HCT116 (cell line): ENCODE measurements around the gene TACC2. TPM values are rescaled to one million over a fixed set of nuclear protein-coding genes. Genes with fewer than 3 reads are reported as not detected.
A peak's percentile ranks its signal among the peaks of the same experiment; 100 is the strongest.

Experiments
- CBX3 ChIP-seq: IDR thresholded peaks from 2 replicates; pipeline ENCODE4 v1.6.1; 2012; ENCODE audit warnings: low read depth
- CEBPB ChIP-seq: IDR thresholded peaks from 2 replicates; pipeline ENCODE4 v1.6.1; 2012; ENCODE audit warnings: low read depth
- EGR1 ChIP-seq: IDR thresholded peaks from 2 replicates; pipeline ENCODE4 v1.6.1; 2012; ENCODE audit warnings: low read depth
- ELF1 ChIP-seq: IDR thresholded peaks from 2 replicates; pipeline ENCODE4 v1.6.1; 2012; ENCODE audit warnings: low read depth, borderline replicate concordance
- POLR2A ChIP-seq: IDR thresholded peaks from 2 replicates; pipeline ENCODE4 v1.7.0; 2011; ENCODE audit warnings: borderline replicate concordance; ENCODE audit not compliant: insufficient read depth, insufficient read length; ENCODE audit errors: extremely low read depth
- SIN3A ChIP-seq: IDR thresholded peaks from 2 replicates; pipeline ENCODE4 v1.6.1; 2012; ENCODE audit warnings: low read depth
- SP1 ChIP-seq: IDR thresholded peaks from 2 replicates; pipeline ENCODE4 v1.6.1; 2012; ENCODE audit warnings: low read depth
- TCF7L2 ChIP-seq: IDR thresholded peaks from 2 replicates; pipeline ENCODE4 v1.7.0; 2011; ENCODE audit warnings: borderline replicate concordance, inconsistent platforms; ENCODE audit not compliant: insufficient read depth, insufficient read length; ENCODE audit errors: extremely low read depth
- ZFX ChIP-seq: fragments of 450-650 bp; IDR thresholded peaks from 2 replicates; pipeline ENCODE4 v1.6.1; 2017
- total RNA-seq: library from RNA; stranded (reverse); gene quantifications from one replicate; pipeline ENCODE4 v1.2.1, GENCODE V29; 2021; ENCODE audit not compliant: unreplicated experiment
- TF ChIP-seq, protein P1 (sequence below), 3 experiments: fragments of 200-600 bp in 1 of 3; sonication (generic) in 1 of 3; IDR thresholded peaks in 2 of 3; conservative IDR thresholded peaks in 1 of 3; 2 replicates each; pipeline ENCODE4 v1.5.1; 2012 to 2017; ENCODE audit warnings: low read depth in 2 of 3, low read length in 2 of 3, antibody characterized with exemption in 1 of 3, borderline replicate concordance in 1 of 3, control low read depth in 1 of 3, mild to moderate bottlenecking in 1 of 3, mixed read lengths in 1 of 3, mixed run types in 1 of 3, moderate library complexity in 1 of 3; ENCODE audit not compliant: insufficient read depth in 1 of 3
- TF ChIP-seq, protein P2 (sequence below): IDR thresholded peaks from 2 replicates; pipeline ENCODE4 v1.6.1; 2011; ENCODE audit warnings: mild to moderate bottlenecking, low read length, moderate library complexity; ENCODE audit not compliant: insufficient replicate concordance; ENCODE audit errors: extremely low read depth
- TF ChIP-seq, protein P3 (sequence below): IDR thresholded peaks from 2 replicates; pipeline ENCODE4 v1.6.1; 2012

TACC2 gene
- total RNA-seq, 1 experiment from 2014 or later: 38.6 TPM

DNA sequence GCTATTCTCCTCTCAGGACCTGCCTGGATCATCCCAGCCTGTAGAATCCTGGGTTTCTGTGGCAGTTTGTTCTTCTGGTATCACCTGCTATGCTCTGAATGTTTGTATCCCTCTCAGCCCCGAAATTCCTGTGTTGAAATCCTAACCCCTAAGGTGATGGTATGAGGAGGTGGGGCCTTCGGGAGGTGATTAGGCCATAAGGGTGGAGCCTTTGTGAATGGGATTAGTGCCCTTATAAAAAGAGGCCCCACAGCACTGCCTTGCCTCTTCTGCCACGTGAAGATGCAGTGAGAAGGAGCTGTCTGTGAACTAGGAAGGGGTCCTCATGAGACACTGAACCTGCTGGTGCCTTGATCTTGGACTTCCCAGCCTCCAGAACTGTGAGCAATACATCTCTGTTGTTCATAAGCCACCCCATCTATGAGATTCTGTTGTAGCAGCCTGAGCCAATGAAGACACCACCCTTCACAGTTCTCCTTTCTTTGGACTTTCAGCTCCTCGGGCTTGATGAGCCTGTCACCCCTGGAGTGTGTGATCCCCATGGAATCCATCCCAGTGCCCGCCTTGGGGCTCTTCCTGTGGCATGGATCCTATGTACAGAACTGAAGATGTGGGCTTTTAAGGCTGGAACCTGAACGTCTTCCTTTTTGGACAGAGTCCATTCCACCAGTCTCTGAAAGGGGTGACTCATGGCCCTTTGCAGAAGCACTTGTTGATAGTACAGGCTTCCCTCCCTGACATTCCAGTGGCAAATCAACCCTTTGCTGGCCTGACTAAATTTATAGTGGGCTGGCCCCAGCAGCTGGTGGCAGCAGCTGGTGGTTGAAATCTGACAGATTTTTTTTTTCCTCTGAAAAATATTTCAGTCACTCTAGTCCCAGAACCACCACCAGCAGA, 138.0 kb downstream of the TACC2 start (continued):
- TF ChIP-seq, protein P1, sequence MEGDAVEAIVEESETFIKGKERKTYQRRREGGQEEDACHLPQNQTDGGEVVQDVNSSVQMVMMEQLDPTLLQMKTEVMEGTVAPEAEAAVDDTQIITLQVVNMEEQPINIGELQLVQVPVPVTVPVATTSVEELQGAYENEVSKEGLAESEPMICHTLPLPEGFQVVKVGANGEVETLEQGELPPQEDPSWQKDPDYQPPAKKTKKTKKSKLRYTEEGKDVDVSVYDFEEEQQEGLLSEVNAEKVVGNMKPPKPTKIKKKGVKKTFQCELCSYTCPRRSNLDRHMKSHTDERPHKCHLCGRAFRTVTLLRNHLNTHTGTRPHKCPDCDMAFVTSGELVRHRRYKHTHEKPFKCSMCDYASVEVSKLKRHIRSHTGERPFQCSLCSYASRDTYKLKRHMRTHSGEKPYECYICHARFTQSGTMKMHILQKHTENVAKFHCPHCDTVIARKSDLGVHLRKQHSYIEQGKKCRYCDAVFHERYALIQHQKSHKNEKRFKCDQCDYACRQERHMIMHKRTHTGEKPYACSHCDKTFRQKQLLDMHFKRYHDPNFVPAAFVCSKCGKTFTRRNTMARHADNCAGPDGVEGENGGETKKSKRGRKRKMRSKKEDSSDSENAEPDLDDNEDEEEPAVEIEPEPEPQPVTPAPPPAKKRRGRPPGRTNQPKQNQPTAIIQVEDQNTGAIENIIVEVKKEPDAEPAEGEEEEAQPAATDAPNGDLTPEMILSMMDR (IDR thresholded peaks at IDR 0.05 in 2 of 3, conservative IDR thresholded peaks at IDR 0.05 in 1 of 3; ENCODE audit: borderline replicate concordance in 1 of 3, insufficient read depth in 1 of 3, low read depth in 2 of 3, low read length in 2 of 3): no peak
- peak; percentile 63 for TF ChIP-seq SP1
- TF ChIP-seq, protein P2, sequence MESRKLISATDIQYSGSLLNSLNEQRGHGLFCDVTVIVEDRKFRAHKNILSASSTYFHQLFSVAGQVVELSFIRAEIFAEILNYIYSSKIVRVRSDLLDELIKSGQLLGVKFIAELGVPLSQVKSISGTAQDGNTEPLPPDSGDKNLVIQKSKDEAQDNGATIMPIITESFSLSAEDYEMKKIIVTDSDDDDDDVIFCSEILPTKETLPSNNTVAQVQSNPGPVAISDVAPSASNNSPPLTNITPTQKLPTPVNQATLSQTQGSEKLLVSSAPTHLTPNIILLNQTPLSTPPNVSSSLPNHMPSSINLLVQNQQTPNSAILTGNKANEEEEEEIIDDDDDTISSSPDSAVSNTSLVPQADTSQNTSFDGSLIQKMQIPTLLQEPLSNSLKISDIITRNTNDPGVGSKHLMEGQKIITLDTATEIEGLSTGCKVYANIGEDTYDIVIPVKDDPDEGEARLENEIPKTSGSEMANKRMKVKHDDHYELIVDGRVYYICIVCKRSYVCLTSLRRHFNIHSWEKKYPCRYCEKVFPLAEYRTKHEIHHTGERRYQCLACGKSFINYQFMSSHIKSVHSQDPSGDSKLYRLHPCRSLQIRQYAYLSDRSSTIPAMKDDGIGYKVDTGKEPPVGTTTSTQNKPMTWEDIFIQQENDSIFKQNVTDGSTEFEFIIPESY: no peak
- no peak for TF ChIP-seq TCF7L2
- TF ChIP-seq ZFX: no peak
- TF ChIP-seq EGR1: no peak
- no peak; the same call in 1 of the 2 replicates for TF ChIP-seq SIN3A
- TF ChIP-seq POLR2A: no peak
- TF ChIP-seq ELF1: no peak; the same call in 1 of the 2 replicates
- TF ChIP-seq CBX3: peak; percentile 45; the same call in 1 of the 2 replicates
- no peak for TF ChIP-seq CEBPB
- TF ChIP-seq, protein P3, sequence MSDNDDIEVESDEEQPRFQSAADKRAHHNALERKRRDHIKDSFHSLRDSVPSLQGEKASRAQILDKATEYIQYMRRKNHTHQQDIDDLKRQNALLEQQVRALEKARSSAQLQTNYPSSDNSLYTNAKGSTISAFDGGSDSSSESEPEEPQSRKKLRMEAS: peak; percentile 45; the same call in 1 of the 2 replicates
